ENCODE measurements around the gene KIAA0586. TPM values are rescaled to one million over a fixed set of nuclear protein-coding genes. Genes with fewer than 3 reads are reported as not detected.

The KIAA0586 gene
- total and polyA plus RNA-seq, 2 of the 13 experiments (the other 11 are each of a cell fraction or from before 2014, with no cell fraction given), result 12.6 to 25.2 TPM

DNA sequence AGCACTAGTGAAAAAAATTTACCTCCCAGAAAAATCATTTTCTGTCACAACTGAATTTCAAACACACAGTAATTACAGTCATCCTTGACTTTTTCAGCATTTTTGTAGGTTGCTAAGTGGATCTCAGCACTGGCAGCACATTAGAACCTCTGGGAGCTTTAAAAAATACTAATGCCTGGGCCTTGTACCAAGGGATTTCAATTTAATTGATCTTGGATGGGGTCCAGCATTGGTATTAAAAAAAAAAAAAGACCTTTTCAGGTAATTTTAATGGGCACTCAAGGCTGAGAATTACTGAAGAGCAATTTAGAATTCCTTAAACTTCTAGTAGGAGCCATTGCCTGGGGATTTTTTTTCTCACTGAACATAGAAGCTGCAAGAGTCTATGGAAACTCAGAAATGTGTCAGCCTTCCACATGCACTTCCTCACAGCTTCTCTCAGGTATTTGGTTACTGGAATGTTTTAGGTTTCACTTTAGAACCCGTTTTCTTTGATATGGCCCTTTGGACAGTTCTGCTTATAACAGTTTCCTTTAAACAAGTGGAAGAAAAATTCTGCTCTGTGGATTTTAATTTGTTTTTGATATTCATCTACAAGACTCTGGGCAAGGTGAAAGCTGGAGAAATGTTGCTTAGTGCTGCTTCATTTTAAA, 121.7 kb downstream of the KIAA0586 start:
- TF ChIP-seq ZNF317 (CRISPR knock-in tag; IDR thresholded peaks at IDR 0.05), result no peak
- no peak for TF ChIP-seq ZBTB20 (CRISPR knock-in tag; IDR thresholded peaks at IDR 0.05; ENCODE audit: borderline replicate concordance, low read depth)
- TF ChIP-seq AGO1 (IDR thresholded peaks at IDR 0.05; ENCODE audit: low read depth, low read length, poor library complexity, severe bottlenecking), result no peak
- TF ChIP-seq ELF4 (CRISPR knock-in tag; IDR thresholded peaks at IDR 0.05; ENCODE audit: borderline replicate concordance), result no peak
- no peak for TF ChIP-seq JDP2 (CRISPR knock-in tag; IDR thresholded peaks at IDR 0.05; ENCODE audit: borderline replicate concordance)
- no peak for TF ChIP-seq SETDB1 (CRISPR knock-in tag; IDR thresholded peaks at IDR 0.05; ENCODE audit: borderline replicate concordance)
- Histone ChIP-seq H3K4me3 (replicated peaks in 1 of 3; ENCODE audit: insufficient read depth in 1 of 3, low read depth in 2 of 3, low read length in 3 of 3) (no peak overlapping the region), H3K27me3 (ENCODE audit: control insufficient read depth in 1 of 2, insufficient read depth in 2 of 2, low read length in 2 of 2) (no peaks in the 10 kb centered on the region), H3K9me3 (ENCODE audit: low read length) (no peaks in the 10 kb centered on the region), H4K20me1 (ENCODE audit: insufficient read depth, low read length) (no peaks in the 10 kb centered on the region), H3K4me2 (ENCODE audit: low read depth, low read length) (no peak overlapping the region), H3K9ac (ENCODE audit: insufficient read depth, low read depth, low read length) (no peak overlapping the region), H3K4me1 (ENCODE audit: insufficient read depth, low read length) (no peaks in the 10 kb centered on the region), H3K36me3 (replicated peaks in 1 of 2; ENCODE audit: control insufficient read depth in 1 of 2, insufficient read depth in 2 of 2, low read length in 2 of 2) (0 out of 5 replicates have a peak, but pooled peaks cover 0 to 5% of the 10 kb centered on the region in 2 experiments), H3K79me2 (ENCODE audit: insufficient read depth, low read length) (no peaks in the 10 kb centered on the region), H3K27ac (ENCODE audit: extremely low read length, insufficient read depth, low read length) (no peak overlapping the region), H2AFZ (ENCODE audit: low read length) (no peak overlapping the region)
- no peak for ATAC-seq
- WGBS (ENCODE audit: low lambda C conversion rate), result 100% methylated on average over 1 of the region's 1 CpG
- DNase-seq (ENCODE audit: low spot score), result no peak
- POLR2A ChIA-PET, result no interaction called here
- intact Hi-C loops (cut with micrococcal nuclease; ENCODE audit: unreplicated experiment), result no loop called here
- no peak for FAIRE-seq
- no TSS peak for BruUV-seq (replicated peaks)
- CTCF ChIA-PET (ENCODE audit: low intra/inter-chr PET ratio, low total read pairs), result no interaction called here
- in situ Hi-C loops (cut with HindIII; ENCODE audit: extremely low pct_ligation_motif_present, low pct_unique_long_range_greater_than_20kb), result no loop called here

DNA sequence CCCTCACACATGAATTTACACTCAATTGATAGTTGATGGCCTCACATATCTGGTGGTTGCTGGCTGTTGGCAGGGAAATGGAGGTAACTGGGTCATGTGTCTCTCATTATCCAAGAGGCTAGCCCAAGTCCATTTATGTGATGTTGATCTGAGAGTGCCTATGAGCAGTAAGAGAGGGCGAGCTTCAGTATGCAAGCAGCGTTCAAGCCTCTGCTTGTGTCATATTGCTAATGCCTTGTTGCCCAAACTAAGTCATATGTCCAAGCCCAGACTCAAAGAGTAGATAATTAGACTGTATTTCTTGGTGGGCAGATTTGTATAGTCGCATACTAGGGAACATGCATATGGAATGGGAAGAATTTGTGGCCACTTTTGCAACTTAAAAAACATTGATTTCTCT, 126.4 kb downstream of the KIAA0586 start:
- no peak for FAIRE-seq
- H2AFZ ChIP-seq (ENCODE audit: low read length), result no peak overlapping the region
- no peak overlapping the region for H3K4me3 ChIP-seq (replicated peaks in 1 of 3; ENCODE audit: insufficient read depth in 1 of 3, low read depth in 2 of 3, low read length in 3 of 3)
- no peak overlapping the region for H3K27ac ChIP-seq (ENCODE audit: extremely low read length, insufficient read depth, low read length)
- no peaks in the 10 kb centered on the region for H3K4me1 ChIP-seq (ENCODE audit: insufficient read depth, low read length)
- no peaks in the 10 kb centered on the region for H3K9me3 ChIP-seq (ENCODE audit: low read length)
- intact Hi-C loops (cut with micrococcal nuclease; ENCODE audit: unreplicated experiment), result no loop called here
- ATAC-seq, result no peak
- H3K27me3 ChIP-seq (ENCODE audit: control insufficient read depth in 1 of 2, insufficient read depth in 2 of 2, low read length in 2 of 2), result no peaks in the 10 kb centered on the region
- H3K9ac ChIP-seq (ENCODE audit: insufficient read depth, low read depth, low read length), result no peak overlapping the region
- WGBS (ENCODE audit: low lambda C conversion rate), result 56% methylated on average over 3 of the region's 3 CpGs
- BruUV-seq (replicated peaks), result no TSS peak
- H4K20me1 ChIP-seq (ENCODE audit: insufficient read depth, low read length), result no peaks in the 10 kb centered on the region
- no peaks in the 10 kb centered on the region for H3K79me2 ChIP-seq (ENCODE audit: insufficient read depth, low read length)
- POLR2A ChIA-PET, result no interaction called here
- H3K36me3 ChIP-seq (replicated peaks in 1 of 2; ENCODE audit: control insufficient read depth in 1 of 2, insufficient read depth in 2 of 2, low read length in 2 of 2), result no peaks in the 10 kb centered on the region
- DNase-seq (ENCODE audit: low spot score), result no peak
- H3K4me2 ChIP-seq (ENCODE audit: low read depth, low read length), result no peak overlapping the region
- no peak for TF ChIP-seq ZSCAN9 (CRISPR knock-in tag; IDR thresholded peaks at IDR 0.05; ENCODE audit: borderline replicate concordance)
- TF ChIP-seq ETV5 (CRISPR knock-in tag; IDR thresholded peaks at IDR 0.05; ENCODE audit: borderline replicate concordance), result no peak
- TF ChIP-seq ZSCAN25 (CRISPR knock-in tag; IDR thresholded peaks at IDR 0.05), result no peak
- TF ChIP-seq ZNF652 (CRISPR knock-in tag; IDR thresholded peaks at IDR 0.05; ENCODE audit: borderline replicate concordance, low read depth), result no peak
- TF ChIP-seq, protein P1, sequence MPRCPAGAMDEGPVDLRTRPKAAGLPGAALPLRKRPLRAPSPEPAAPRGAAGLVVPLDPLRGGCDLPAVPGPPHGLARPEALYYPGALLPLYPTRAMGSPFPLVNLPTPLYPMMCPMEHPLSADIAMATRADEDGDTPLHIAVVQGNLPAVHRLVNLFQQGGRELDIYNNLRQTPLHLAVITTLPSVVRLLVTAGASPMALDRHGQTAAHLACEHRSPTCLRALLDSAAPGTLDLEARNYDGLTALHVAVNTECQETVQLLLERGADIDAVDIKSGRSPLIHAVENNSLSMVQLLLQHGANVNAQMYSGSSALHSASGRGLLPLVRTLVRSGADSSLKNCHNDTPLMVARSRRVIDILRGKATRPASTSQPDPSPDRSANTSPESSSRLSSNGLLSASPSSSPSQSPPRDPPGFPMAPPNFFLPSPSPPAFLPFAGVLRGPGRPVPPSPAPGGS (CRISPR knock-in tag; IDR thresholded peaks at IDR 0.05), result no peak
- TF ChIP-seq RELA (CRISPR knock-in tag; IDR thresholded peaks at IDR 0.05), result no peak
- no peak for TF ChIP-seq CENPT (CRISPR knock-in tag; IDR thresholded peaks at IDR 0.05; ENCODE audit: low read depth)
- TF ChIP-seq RBM22 (optimal IDR thresholded peaks at IDR 0.05; ENCODE audit: low read length), result no peak
- CTCF ChIA-PET (ENCODE audit: low intra/inter-chr PET ratio, low total read pairs), result no interaction called here
- in situ Hi-C loops (cut with HindIII; ENCODE audit: extremely low pct_ligation_motif_present, low pct_unique_long_range_greater_than_20kb), result no loop called here

Data from HepG2 (cell line).